Measurements from ENCODE around the gene ARMC2. TPM values are rescaled to one million over a fixed set of nuclear protein-coding genes. Genes with fewer than 3 reads are reported as not detected.

Gene ARMC2
- total and polyA plus RNA-seq, 2 of the 4 experiments (the other 2 are of a cell fraction): 0.72 to 3.9 TPM

- Histone ChIP-seq H3K9ac (ENCODE audit: low read depth, low read length) (no peak overlapping the region), H3K4me1 (ENCODE audit: control insufficient read depth, insufficient read depth, low read length) (no peaks in the 10 kb centered on the region), H3K9me3 (ENCODE audit: control insufficient read depth, insufficient read depth, low read length) (peaks cover 2% of the 10 kb centered on the region; the same call in 1 of the 2 replicates), H4K8ac (ENCODE audit: low read depth in 2 of 2, low read length in 2 of 2) (no peak overlapping the region), H2BK15ac (ENCODE audit: low read depth, low read length) (no peak overlapping the region), H3K4ac (ENCODE audit: low read depth, low read length) (no peak overlapping the region), H3K27ac (ENCODE audit: insufficient read depth, low read length) (no peak overlapping the region), H4K91ac (ENCODE audit: insufficient read depth, low read depth, low read length) (no peak overlapping the region), H3K56ac (ENCODE audit: extremely low read depth, insufficient read depth, low read length) (no peak overlapping the region), H3K4me2 (ENCODE audit: low read depth, low read length) (no peak overlapping the region), H3K36me3 (ENCODE audit: control insufficient read depth, insufficient read depth, low read length) (no peaks in the 10 kb centered on the region), H4K5ac (ENCODE audit: low read depth, low read length) (no peak overlapping the region), H3K14ac (replicated peaks; ENCODE audit: low read depth, low read length) (no peak overlapping the region), H2AK9ac (replicated peaks; ENCODE audit: low read depth, low read length, poor library complexity) (no peak overlapping the region), H3K23ac (ENCODE audit: low read depth, low read length) (no peak overlapping the region), H3K27me3 (ENCODE audit: control insufficient read depth, insufficient read depth, low read length) (no peaks in the 10 kb centered on the region), H2BK20ac (ENCODE audit: low read depth, low read length) (no peak overlapping the region; the same call in 1 of the 2 replicates), H2BK120ac (ENCODE audit: low read depth, low read length) (no peak overlapping the region), H3K18ac (ENCODE audit: low read depth, low read length) (no peak overlapping the region), H2AK5ac (ENCODE audit: low read depth, low read length) (no peak overlapping the region), H3K79me1 (ENCODE audit: low read depth in 1 of 2, low read length in 2 of 2) (no peaks in the 10 kb centered on the region), H3K9me1 (ENCODE audit: insufficient read depth, low read length) (no peaks in the 10 kb centered on the region), H2BK5ac (ENCODE audit: low read depth, low read length, poor library complexity, severe bottlenecking) (no peak overlapping the region), H4K20me1 (ENCODE audit: insufficient read depth, low read length) (no peaks in the 10 kb centered on the region), H2AFZ (replicated peaks; ENCODE audit: low read length, poor library complexity) (peak overlapping the region; percentile 18), H3K4me3 (ENCODE audit: insufficient read depth, low read depth, low read length) (no peak overlapping the region)
- dilution Hi-C loops (cut with HindIII; ENCODE audit: low sequenced_read_pairs, unreplicated experiment): no loop called here
- TF ChIP-seq CTCF (conservative IDR thresholded peaks at IDR 0.05; ENCODE audit: low read depth, low read length) (no peak), CHD1 (IDR thresholded peaks at IDR 0.05; ENCODE audit: low read depth, low read length) (no peak), RCOR1 (IDR thresholded peaks at IDR 0.05; ENCODE audit: insufficient replicate concordance, low read length) (no peak), MAFK (IDR thresholded peaks at IDR 0.05; ENCODE audit: low read depth, low read length) (no peak), CEBPB (IDR thresholded peaks at IDR 0.05; ENCODE audit: low read depth, low read length) (no peak)
- DNase-seq: no peak
- POLR2A ChIA-PET (ENCODE audit: unreplicated experiment): interaction anchor here (0.5 kb wide), 1 partner anchor 117 kb away, joined by 4 read pairs; no protein-coding TSS in a partner anchor
- CTCF ChIA-PET: no interaction called here
- in situ Hi-C loops (cut with MboI; ENCODE audit: low sequenced_read_pairs): no loop called here
- no TSS peak for BruUV-seq (replicated peaks)
- no peak for ATAC-seq (ENCODE audit: low read depth)
- 83% methylated on average over 2 of the region's 5 CpGs; no CpG with 5 or more reads in 1 of the 2 experiments for WGBS, 2 experiments (ENCODE audit: extremely low coverage in 2 of 2, insufficient read length in 1 of 2)
- intact Hi-C loops (cut with micrococcal nuclease): no loop called here
Measured at GRCh38 chr6:108831104-108831503, 17.1 kb upstream of the ARMC2 start.
